Activated T-helper 17 cell treated with anti-CD3 and anti-CD28 coated beads, Interleukin-2, amount 50 U/mL, for 72 hours (primary cell): ENCODE data around the gene CCBE1. TPM values are rescaled to one million over a fixed set of nuclear protein-coding genes. Genes with fewer than 3 reads are reported as not detected.

Source experiments
- ATAC-seq: fragments of 150-1000 bp; cut with Tn5 transposase; replicated peaks from 2 replicates; pipeline ENCODE4 v1.10.0; 2021; ENCODE audit warnings: mild to moderate bottlenecking, moderate library complexity
- H3K27ac Mint-ChIP-seq: one replicate; pipeline ENCODE4 v1.8.0; 2022; ENCODE audit warnings: mixed read lengths
- H3K27me3 Mint-ChIP-seq: one replicate; pipeline ENCODE4 v1.8.0; 2022; ENCODE audit warnings: mixed read lengths
- H3K36me3 Mint-ChIP-seq: one replicate; pipeline ENCODE4 v1.8.0; 2022; ENCODE audit warnings: low read depth, mild to moderate bottlenecking, mixed read lengths
- H3K4me1 Mint-ChIP-seq: one replicate; pipeline ENCODE4 v1.8.0; 2022; ENCODE audit warnings: mixed read lengths
- H3K4me3 Mint-ChIP-seq: one replicate; pipeline ENCODE4 v1.8.0; 2022; ENCODE audit warnings: mild to moderate bottlenecking, mixed read lengths
- H3K9me3 Mint-ChIP-seq: one replicate; pipeline ENCODE4 v1.8.0; 2022; ENCODE audit warnings: mixed read lengths
- total RNA-seq, 2 donors: library from RNA; stranded (reverse); gene quantifications; one replicate each; pipeline ENCODE4 v1.2.3, GENCODE V29; 2022

The CCBE1 gene
- total RNA-seq, 2 donors from 2014 or later: 0.04 to 0.08 TPM

DNA sequence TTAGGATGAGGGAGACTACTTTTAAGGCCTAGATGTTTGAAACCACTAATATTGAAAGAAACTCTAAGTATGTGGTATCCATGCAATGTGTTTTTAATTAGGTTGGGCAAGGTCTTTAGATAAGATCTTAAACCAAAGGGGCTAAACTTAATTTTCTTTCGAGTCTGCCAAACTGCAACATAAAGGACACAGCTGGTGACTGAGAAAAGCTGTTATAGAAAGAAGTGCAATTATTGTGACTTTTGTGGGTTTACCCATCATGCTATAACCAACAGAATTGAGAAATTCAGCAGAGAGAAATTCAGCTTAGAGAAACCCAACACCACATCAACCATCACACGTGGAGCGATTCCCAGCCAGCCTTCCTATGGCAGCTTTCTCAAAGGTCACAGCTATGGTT lies 218.6 kb downstream of the CCBE1 start:
- no peak for ATAC-seq
- Mint-ChIP-seq H3K36me3 (no peaks in the 10 kb centered on the region), H3K4me3 (no peak overlapping the region), H3K4me1 (no peaks in the 10 kb centered on the region), H3K9me3 (peaks cover 3% of the 10 kb centered on the region), H3K27me3 (peaks cover 47% of the 10 kb centered on the region), H3K27ac (no peak overlapping the region)

DNA sequence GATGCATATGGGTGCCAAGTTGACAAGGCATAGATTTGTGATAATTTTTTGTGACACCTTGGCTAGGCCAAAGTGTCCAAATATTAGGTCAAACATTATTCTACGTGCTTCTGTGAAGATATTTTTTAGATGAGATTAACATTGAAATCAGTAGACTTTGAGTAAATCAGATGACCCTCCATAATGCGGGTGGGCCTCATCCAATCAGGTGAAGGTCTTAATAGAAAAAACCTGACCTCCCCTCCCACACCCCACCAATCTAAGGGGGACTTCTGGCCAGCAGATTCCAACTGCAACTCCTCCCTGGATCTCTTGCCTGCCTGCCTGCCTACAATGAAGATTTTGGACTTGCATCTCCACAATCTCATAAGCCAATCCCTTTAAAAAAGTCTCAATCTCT lies 219.4 kb downstream of the CCBE1 start:
- H3K9me3 Mint-ChIP-seq: peaks cover 3% of the 10 kb centered on the region
- no peaks in the 10 kb centered on the region for H3K36me3 Mint-ChIP-seq
- no peak overlapping the region for H3K4me3 Mint-ChIP-seq
- H3K27me3 Mint-ChIP-seq: peaks cover 47% of the 10 kb centered on the region
- no peak overlapping the region for H3K27ac Mint-ChIP-seq
- no peaks in the 10 kb centered on the region for H3K4me1 Mint-ChIP-seq
- ATAC-seq: no peak

DNA sequence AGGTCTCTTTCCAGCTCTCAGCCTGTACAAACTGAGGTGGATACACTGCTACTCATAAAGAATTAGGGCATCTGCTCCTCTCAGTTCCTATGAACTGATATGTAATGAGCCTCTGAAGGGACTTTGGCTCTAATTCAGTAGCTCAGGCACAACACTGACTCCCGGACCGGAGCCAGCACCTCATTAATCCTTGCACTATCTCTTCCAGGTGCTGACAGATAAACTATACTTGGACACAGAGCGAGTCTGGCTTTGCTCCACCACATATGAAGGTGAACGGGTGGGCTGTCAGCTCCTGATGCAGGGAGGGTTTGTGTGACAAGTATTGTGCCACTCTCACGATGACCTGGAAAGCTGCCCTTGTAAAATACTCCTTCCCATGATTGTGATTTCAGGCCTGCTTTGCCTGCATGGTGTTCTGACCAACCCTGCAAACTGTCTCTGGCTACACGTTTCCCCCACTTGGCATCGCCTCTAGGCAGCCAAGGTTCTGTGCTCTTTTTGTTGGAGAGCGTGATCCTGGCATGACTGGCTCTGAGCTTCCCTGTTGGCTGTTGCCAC lies 226.6 kb downstream of the CCBE1 start:
- Mint-ChIP-seq H3K27ac (no peak overlapping the region), H3K4me3 (no peak overlapping the region), H3K9me3 (peaks cover 3% of the 10 kb centered on the region), H3K4me1 (no peaks in the 10 kb centered on the region), H3K36me3 (no peaks in the 10 kb centered on the region), H3K27me3 (peaks cover 15% of the 10 kb centered on the region)
- no peak for ATAC-seq

DNA sequence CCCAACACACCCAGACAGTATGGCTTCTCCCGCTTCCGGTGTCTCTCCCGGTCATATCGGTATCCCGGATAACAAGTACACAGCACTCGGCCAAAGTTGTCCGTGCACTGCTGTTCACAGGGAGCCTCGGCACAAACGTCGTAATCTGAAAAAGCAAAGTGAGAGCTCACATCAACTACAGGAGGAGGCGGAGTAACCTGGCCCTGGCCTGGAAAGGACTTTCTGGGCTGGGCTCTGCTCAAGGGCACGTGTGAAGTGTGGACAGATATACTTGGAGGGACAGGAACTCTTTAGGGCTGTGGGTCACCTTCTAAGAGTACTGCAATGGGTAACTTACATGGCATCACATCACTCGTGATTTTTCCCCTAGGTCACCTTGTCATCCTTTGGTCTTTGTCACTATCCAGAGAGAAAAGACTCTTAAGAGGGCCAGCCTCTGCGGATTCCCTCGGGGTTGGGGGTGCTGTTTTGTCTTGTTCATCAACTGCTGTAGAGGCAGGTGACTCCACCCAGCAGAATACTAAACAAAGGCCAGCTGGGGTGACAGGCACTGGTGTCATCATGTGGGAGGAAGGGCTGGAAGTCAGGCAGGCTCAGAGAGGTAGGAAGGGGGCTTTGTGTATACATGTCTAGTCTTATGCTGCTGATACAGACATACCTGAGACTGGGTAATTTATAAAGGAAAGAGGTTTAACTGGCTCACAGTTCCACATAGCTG lies 227.6 kb downstream of the CCBE1 start:
- H3K27me3 Mint-ChIP-seq: peaks cover 11% of the 10 kb centered on the region
- H3K4me3 Mint-ChIP-seq: no peak overlapping the region
- peaks cover 3% of the 10 kb centered on the region for H3K9me3 Mint-ChIP-seq
- ATAC-seq: no peak
- H3K4me1 Mint-ChIP-seq: no peaks in the 10 kb centered on the region
- H3K27ac Mint-ChIP-seq: no peak overlapping the region
- H3K36me3 Mint-ChIP-seq: no peaks in the 10 kb centered on the region

DNA sequence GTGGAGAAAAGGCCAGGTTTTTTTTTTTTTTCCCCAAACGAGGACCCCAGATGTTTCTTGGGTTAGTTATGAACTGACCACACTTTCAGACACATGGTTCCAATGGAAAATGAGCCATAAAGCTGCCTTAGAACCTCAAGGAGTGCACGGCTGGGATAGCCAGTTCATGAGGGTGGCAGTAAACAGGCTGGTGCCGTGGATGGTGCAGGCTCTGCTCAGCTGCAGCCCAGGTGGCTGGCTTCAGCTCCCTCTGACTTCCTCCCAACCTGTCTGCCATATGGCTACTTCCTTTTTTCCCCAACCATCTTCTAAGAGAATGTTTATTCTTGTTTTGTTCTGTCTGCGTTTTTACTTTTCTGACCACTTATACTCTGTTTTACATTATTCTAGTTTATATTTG lies 228.4 kb downstream of the CCBE1 start:
- no peak for ATAC-seq
- Mint-ChIP-seq H3K27ac (no peak overlapping the region), H3K4me1 (no peaks in the 10 kb centered on the region), H3K9me3 (peaks cover 1% of the 10 kb centered on the region), H3K4me3 (no peak overlapping the region), H3K27me3 (peaks cover 12% of the 10 kb centered on the region), H3K36me3 (no peaks in the 10 kb centered on the region)

DNA sequence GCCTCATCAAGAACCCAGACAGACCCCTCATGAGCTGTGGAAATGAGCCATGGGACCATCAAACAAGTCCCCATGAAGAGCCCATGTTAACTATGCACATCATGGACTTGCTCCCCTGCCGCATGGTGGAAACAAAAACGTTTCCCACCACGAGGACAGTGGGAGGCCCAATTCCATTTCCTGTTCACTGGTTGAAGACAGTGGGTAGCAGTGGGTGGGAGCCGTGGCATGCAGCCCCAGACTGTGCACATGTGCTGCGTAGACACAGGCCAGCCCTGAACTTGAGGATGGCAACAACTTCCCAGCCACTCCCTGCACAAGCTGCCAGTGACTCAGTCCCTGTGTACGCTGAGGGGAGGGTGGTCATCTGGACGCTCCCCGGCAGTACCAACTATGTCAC lies 229.7 kb downstream of the CCBE1 start:
- Mint-ChIP-seq H3K9me3 (no peaks in the 10 kb centered on the region), H3K4me3 (no peak overlapping the region)

DNA sequence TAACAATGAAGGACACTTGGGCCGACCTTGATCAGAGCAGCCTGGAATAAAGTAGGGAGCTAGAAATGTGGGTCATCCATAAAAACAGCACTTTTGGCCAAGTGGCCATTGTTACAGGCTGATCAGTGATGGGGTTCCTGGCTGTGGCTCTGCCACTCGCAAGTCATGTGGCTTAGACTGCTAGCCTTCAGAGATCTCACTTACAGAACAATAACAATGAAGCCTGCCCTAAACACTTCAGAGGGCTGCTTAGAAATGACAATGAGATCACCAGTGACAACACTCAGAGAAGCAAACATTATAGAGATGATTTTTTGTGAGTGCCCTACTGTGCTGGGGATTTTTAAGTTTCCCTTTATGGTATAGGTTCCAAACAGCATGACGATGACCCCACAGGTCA lies 230.2 kb downstream of the CCBE1 start:
- Mint-ChIP-seq H3K36me3 (no peaks in the 10 kb centered on the region), H3K4me3 (no peak overlapping the region), H3K27me3 (peaks cover 12% of the 10 kb centered on the region), H3K27ac (no peak overlapping the region), H3K4me1 (no peaks in the 10 kb centered on the region), H3K9me3 (no peaks in the 10 kb centered on the region)
- no peak for ATAC-seq

More for the DNA sequence above, 229.7 kb downstream of the CCBE1 start:
- Mint-ChIP-seq H3K27ac (no peak overlapping the region), H3K27me3 (peaks cover 12% of the 10 kb centered on the region), H3K36me3 (no peaks in the 10 kb centered on the region), H3K4me1 (no peaks in the 10 kb centered on the region)
- no peak for ATAC-seq

DNA sequence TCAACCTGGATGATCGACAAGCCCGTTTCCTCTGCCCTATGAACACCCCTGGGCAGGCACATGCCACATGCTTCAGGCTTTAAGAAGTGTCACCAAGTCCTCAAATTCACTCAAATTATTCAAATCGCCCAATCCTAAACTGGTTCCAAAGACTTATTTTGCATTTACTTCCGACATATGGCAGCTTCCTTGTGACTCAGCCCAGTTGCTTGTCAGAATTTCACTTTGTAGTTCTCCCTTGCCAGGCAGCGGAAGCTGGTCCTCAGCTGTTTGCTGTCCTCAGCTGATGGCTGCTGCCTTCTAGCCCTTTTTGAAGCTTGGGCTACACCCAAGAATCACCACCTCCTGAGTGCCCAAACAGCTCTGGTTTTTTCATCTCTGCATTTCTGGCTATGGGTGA lies 232.7 kb downstream of the CCBE1 start:
- ATAC-seq: no peak

DNA sequence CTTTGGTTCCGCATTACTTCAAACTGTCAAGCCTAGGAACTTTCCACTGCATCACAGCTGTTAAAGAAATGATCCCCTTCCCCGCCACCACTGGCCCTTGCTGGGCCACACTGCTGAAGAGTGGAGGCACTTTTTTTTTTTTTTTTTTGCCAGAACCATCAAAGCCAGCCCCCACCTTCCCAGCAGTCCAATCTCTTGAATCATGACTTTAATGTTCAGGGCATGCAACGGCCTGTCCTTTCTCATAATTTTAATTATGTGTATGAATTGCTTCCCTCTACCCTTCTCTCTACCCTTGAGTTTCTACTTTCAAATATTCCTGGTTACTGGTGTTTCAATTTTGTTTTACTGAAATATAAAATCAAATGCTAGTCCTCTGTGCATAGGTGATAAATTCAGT lies 236.1 kb downstream of the CCBE1 start:
- Mint-ChIP-seq H3K9me3 (no peaks in the 10 kb centered on the region), H3K4me1 (no peaks in the 10 kb centered on the region), H3K27ac (no peak overlapping the region), H3K36me3 (no peaks in the 10 kb centered on the region), H3K4me3 (no peak overlapping the region), H3K27me3 (peaks cover 23% of the 10 kb centered on the region)
- ATAC-seq: no peak

More for the DNA sequence above, 232.7 kb downstream of the CCBE1 start:
- Mint-ChIP-seq H3K27me3 (peaks cover 16% of the 10 kb centered on the region), H3K4me3 (no peak overlapping the region), H3K4me1 (no peaks in the 10 kb centered on the region), H3K36me3 (no peaks in the 10 kb centered on the region), H3K27ac (no peak overlapping the region), H3K9me3 (no peaks in the 10 kb centered on the region)

DNA sequence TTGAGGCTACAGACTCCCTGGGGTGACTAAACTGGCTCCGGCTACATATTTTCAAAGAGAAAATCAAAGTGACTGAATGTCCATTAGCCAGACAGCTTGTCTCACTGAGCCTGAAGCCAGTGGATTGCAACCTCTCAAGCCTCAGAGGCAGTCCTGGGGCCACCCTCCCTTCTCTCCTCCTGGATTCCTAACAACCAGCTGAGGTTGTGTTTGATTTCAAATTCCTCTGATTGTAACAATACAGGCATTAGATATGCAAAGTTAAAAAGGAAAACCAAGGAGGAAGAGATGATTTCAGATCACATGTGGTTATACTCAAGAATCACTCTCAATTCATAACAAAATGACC lies 237.2 kb downstream of the CCBE1 start:
- Mint-ChIP-seq H3K9me3 (no peaks in the 10 kb centered on the region), H3K4me3 (no peak overlapping the region), H3K36me3 (no peaks in the 10 kb centered on the region), H3K27me3 (peaks cover 26% of the 10 kb centered on the region), H3K27ac (no peak overlapping the region), H3K4me1 (no peaks in the 10 kb centered on the region)
- ATAC-seq: no peak

DNA sequence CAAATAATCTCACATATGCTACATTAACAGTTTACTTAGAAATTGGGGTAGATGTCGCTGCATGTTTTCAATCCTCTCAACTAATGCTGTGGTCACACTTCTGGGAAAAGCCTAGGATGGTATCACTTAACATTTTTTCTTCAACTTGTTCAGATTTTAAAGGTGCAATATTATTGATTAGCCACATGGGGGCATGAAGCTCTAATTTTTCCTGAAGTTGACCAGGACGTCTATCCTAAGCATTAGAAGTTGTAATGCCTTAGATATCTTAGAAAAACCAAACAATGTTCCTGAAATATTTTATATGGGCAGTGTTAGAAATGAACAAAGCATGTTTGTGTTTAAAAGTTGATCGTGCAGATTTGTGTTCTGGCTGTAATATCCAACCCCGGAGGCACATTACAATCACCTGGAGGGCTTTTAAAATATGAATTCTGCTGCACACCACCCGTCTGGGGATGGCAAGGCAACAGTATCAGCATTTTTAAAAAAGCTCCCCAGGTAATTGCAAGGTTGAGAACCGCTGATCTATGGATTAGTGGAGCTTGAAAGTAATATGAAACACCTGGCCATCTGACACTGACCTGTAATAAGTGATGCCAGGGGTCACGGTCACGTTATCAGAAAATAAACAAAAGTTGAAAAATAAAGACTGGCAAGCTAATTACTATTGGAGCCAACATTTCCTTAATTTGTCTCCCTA lies 237.7 kb downstream of the CCBE1 start:
- Mint-ChIP-seq H3K27me3 (peaks cover 25% of the 10 kb centered on the region), H3K36me3 (no peaks in the 10 kb centered on the region), H3K27ac (no peak overlapping the region), H3K4me3 (no peak overlapping the region), H3K9me3 (no peaks in the 10 kb centered on the region), H3K4me1 (no peaks in the 10 kb centered on the region)
- no peak for ATAC-seq

DNA sequence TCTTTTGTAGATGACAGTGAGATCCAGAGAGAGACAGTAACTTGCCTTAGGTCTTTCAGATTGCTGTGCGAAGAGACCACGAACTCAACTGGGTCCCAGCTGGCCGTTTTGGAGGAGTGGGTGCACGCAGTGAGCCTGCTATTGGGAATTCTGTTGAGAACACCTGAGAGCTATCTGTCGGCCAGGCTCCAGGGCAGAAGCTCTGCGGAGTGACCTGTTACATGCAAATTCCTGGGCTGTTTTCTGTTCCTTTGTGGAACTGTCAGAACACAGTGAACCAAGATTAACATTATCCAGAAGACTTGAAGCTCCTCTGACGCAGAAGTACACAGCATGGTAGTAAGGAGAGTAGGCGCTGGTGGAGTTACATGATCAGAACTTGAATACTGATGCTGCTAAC lies 238.6 kb downstream of the CCBE1 start:
- ATAC-seq: no peak
- Mint-ChIP-seq H3K4me3 (no peak overlapping the region), H3K4me1 (no peaks in the 10 kb centered on the region), H3K27ac (no peak overlapping the region), H3K27me3 (peaks cover 23% of the 10 kb centered on the region), H3K9me3 (no peaks in the 10 kb centered on the region), H3K36me3 (no peaks in the 10 kb centered on the region)

DNA sequence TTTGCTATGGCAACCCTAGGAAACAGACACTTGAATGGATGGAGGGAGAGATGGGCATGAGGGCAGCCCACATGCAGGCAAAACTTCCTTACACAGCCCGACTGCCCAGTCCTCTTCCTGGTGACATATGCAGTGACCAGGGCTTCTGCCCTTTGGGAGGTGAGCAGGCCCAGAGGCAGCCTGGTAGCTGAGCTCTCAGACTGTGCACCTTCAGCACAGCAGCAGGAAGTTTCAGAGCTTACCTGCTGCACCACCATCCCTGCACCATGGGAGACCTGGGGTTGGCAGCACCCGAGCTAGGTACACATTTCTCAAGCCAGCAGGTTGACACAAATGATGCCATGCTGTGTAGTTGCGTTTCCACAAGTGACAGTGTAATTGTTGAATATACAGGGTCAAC lies 240.6 kb downstream of the CCBE1 start:
- ATAC-seq: no peak
- Mint-ChIP-seq H3K27ac (no peak overlapping the region), H3K36me3 (no peaks in the 10 kb centered on the region), H3K9me3 (no peaks in the 10 kb centered on the region), H3K4me3 (no peak overlapping the region), H3K27me3 (peaks cover 20% of the 10 kb centered on the region), H3K4me1 (no peaks in the 10 kb centered on the region)

DNA sequence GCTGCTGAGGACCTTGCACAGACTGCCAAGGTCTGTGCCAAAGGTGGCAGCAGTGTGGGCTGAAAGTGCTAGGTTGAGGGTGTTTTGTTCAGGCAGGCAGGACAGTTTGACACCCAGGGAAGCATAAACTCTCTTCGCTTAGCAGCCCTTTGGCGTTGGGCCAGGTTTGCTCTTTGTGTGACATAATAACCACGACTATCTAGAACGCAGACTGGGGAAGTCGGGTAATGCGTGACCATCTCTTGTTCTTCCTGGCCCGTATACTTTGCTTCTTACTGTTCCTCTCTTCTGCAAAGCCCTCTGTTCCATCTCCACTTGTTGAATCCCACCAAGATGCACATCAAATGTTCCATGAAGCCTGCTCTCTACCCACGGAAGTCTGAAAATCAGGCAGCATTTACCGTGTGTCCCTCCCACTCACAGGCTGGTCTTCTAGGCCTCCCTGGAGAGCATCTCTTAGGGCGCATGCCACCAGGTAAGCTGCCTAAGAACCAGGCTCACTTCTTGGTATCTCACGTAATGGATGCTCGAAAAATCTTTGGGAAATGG lies 241.4 kb downstream of the CCBE1 start:
- H3K27ac Mint-ChIP-seq: no peak overlapping the region
- H3K36me3 Mint-ChIP-seq: no peaks in the 10 kb centered on the region
- H3K4me1 Mint-ChIP-seq: no peaks in the 10 kb centered on the region
- H3K4me3 Mint-ChIP-seq: no peak overlapping the region
- ATAC-seq: no peak
- H3K27me3 Mint-ChIP-seq: peaks cover 16% of the 10 kb centered on the region
- no peaks in the 10 kb centered on the region for H3K9me3 Mint-ChIP-seq
